Ishikawa (cell line): ENCODE results near the gene FOXL2.

Experiments used
- CEBPB ChIP-seq: IDR thresholded peaks from 2 replicates; pipeline ENCODE4 v1.6.1; 2012
- CREB1 ChIP-seq: IDR thresholded peaks from 2 replicates; pipeline ENCODE4 v1.6.1; 2012; ENCODE audit warnings: low read depth
- EGR1 ChIP-seq: IDR thresholded peaks from 2 replicates; pipeline ENCODE4 v1.6.1; 2012
- TAF1 ChIP-seq: IDR thresholded peaks from 2 replicates; pipeline ENCODE4 v1.6.1; 2012; ENCODE audit warnings: low read depth, mild to moderate bottlenecking
- TCF12 ChIP-seq: IDR thresholded peaks from 2 replicates; pipeline ENCODE4 v1.6.1; 2012; ENCODE audit warnings: low read depth
- YY1 ChIP-seq: IDR thresholded peaks from 2 replicates; pipeline ENCODE4 v1.6.1; 2012; ENCODE audit warnings: low read depth
- TF ChIP-seq, protein P1 (sequence below): IDR thresholded peaks from 2 replicates; pipeline ENCODE4 v1.6.1; 2012; ENCODE audit warnings: low read depth, mild to moderate bottlenecking
- TF ChIP-seq, protein P2 (sequence below): IDR thresholded peaks from 2 replicates; pipeline ENCODE4 v1.6.1; 2012
- TF ChIP-seq, protein P3 (sequence below): IDR thresholded peaks from 2 replicates; pipeline ENCODE4 v1.6.1; 2012

DNA sequence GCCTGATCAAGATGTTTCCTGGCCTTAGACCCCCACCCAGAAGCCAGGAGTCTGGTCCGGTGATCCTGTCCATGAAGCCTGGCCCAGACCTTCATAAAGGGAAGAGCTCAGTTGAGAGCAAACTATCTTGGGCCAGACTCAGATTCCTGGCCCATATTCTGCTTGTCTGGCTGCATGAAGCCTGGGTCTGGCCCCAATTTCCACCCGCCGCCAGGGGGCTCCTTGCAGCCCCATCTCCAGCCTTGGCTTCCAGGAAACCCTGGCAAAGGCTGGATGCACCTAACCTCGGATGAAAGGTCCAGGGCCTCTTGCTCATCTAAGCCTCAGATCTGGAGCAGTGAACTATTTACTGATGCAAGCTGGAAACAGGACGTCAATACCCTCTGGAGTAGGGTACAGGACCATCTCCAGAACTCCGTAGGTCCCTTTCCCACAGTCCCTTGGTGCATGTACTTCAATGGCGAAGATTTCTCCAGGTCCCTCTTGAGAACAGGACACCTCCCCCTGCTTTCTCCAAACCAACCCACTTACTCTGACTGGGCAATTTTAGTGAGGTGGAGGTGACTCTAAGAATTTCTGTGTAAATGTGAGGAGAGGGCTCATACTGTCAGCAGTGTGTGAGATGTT lies 5.6 kb downstream of the FOXL2 start:
- TF ChIP-seq TCF12 (no peak), TAF1 (no peak), EGR1 (no peak), YY1 (no peak), CEBPB (no peak), CREB1 (no peak)
- TF ChIP-seq, protein P1, sequence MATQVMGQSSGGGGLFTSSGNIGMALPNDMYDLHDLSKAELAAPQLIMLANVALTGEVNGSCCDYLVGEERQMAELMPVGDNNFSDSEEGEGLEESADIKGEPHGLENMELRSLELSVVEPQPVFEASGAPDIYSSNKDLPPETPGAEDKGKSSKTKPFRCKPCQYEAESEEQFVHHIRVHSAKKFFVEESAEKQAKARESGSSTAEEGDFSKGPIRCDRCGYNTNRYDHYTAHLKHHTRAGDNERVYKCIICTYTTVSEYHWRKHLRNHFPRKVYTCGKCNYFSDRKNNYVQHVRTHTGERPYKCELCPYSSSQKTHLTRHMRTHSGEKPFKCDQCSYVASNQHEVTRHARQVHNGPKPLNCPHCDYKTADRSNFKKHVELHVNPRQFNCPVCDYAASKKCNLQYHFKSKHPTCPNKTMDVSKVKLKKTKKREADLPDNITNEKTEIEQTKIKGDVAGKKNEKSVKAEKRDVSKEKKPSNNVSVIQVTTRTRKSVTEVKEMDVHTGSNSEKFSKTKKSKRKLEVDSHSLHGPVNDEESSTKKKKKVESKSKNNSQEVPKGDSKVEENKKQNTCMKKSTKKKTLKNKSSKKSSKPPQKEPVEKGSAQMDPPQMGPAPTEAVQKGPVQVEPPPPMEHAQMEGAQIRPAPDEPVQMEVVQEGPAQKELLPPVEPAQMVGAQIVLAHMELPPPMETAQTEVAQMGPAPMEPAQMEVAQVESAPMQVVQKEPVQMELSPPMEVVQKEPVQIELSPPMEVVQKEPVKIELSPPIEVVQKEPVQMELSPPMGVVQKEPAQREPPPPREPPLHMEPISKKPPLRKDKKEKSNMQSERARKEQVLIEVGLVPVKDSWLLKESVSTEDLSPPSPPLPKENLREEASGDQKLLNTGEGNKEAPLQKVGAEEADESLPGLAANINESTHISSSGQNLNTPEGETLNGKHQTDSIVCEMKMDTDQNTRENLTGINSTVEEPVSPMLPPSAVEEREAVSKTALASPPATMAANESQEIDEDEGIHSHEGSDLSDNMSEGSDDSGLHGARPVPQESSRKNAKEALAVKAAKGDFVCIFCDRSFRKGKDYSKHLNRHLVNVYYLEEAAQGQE = no peak
- TF ChIP-seq, protein P2, sequence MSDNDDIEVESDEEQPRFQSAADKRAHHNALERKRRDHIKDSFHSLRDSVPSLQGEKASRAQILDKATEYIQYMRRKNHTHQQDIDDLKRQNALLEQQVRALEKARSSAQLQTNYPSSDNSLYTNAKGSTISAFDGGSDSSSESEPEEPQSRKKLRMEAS = no peak
- TF ChIP-seq, protein P3, sequence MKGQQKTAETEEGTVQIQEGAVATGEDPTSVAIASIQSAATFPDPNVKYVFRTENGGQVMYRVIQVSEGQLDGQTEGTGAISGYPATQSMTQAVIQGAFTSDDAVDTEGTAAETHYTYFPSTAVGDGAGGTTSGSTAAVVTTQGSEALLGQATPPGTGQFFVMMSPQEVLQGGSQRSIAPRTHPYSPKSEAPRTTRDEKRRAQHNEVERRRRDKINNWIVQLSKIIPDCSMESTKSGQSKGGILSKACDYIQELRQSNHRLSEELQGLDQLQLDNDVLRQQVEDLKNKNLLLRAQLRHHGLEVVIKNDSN = no peak
